Panc1 (cell line): Measurements from ENCODE around the gene CORT. TPM values are rescaled to one million over a fixed set of nuclear protein-coding genes. Genes with fewer than 3 reads are reported as not detected.

ENCODE experiments used
- ATAC-seq: fragments of 200-7000 bp; cut with Tn5 transposase; 2 replicates; pipeline ENCODE4 v1.9.1; 2020; ENCODE audit warnings: mild to moderate bottlenecking, moderate library complexity
- BruUV-seq: library from RNA; stranded (reverse); fragments of 400-500 nt; replicated peaks from 2 replicates; lab custom pipeline; 2021; lab: Mats Ljungman, UMichigan
- CTCF ChIA-PET: fragments of 300-600 bp; sonication (Branson Sonifier 250); formaldehyde crosslinking; loops from one replicate; lab custom pipeline; 2022; ENCODE audit warnings: antibody characterized with exemption; lab: Charles Lee
- POLR2A ChIA-PET: fragments of 300-600 bp; sonication (Branson Sonifier 250); formaldehyde crosslinking; loops from one replicate; lab custom pipeline; 2022; ENCODE audit warnings: antibody characterized with exemption; lab: Charles Lee
- DNase-seq: peaks from one replicate; pipeline ENCODE4 v3.0.0-alpha.2; 2010; ENCODE audit warnings: low read depth, low spot score
- H3K27ac ChIP-seq: 2 replicates; pipeline ENCODE4 v1.5.1; 2011; ENCODE audit warnings: mild to moderate bottlenecking, low read length, inconsistent platforms
- H3K27me3 ChIP-seq: fragments of 200-500 bp; sonication (Bioruptor generic); 2 replicates; pipeline ENCODE4 v1.6.0; 2014; ENCODE audit warnings: low read length, inconsistent platforms; ENCODE audit not compliant: control insufficient read depth, insufficient read depth
- H3K36me3 ChIP-seq: fragments of 200-500 bp; sonication (Bioruptor generic); 2 replicates; pipeline ENCODE4 v1.5.1; 2014; ENCODE audit warnings: inconsistent platforms, mild to moderate bottlenecking, low read length, moderate library complexity; ENCODE audit not compliant: control insufficient read depth, insufficient read depth
- H3K4me1 ChIP-seq: 2 replicates; pipeline ENCODE4 v1.5.1; 2011; ENCODE audit warnings: inconsistent platforms, mild to moderate bottlenecking, low read length, moderate library complexity; ENCODE audit not compliant: control insufficient read depth, insufficient read depth
- H3K4me3 ChIP-seq, 2 experiments: 2 replicates each; pipeline ENCODE4 v1.5.1; 2011 to 2012; ENCODE audit warnings: low read depth in 2 of 2, low read length in 2 of 2, mild to moderate bottlenecking in 2 of 2, inconsistent platforms in 1 of 2, moderate library complexity in 1 of 2
- H3K9me3 ChIP-seq: fragments of 200-500 bp; sonication (Bioruptor generic); 2 replicates; pipeline ENCODE4 v1.5.1; 2014; ENCODE audit warnings: low read depth, mild to moderate bottlenecking, inconsistent platforms, low read length, moderate library complexity; ENCODE audit not compliant: control insufficient read depth, insufficient read depth
- POLR2AphosphoS5 ChIP-seq: IDR thresholded peaks from 2 replicates; pipeline ENCODE4 v1.6.1; 2012; ENCODE audit warnings: mild to moderate bottlenecking, low read depth, low read length, moderate library complexity
- REST ChIP-seq, 2 experiments: IDR thresholded peaks; 2 replicates each; pipeline ENCODE4 v1.6.1; 2011 to 2012; ENCODE audit warnings: low read depth in 2 of 2, control low read depth in 1 of 2, low read length in 1 of 2, mild to moderate bottlenecking in 1 of 2, moderate library complexity in 1 of 2; ENCODE audit not compliant: insufficient read depth in 1 of 2
- SIN3A ChIP-seq: IDR thresholded peaks from 2 replicates; pipeline ENCODE4 v1.6.1; 2012; ENCODE audit warnings: low read depth, mild to moderate bottlenecking, low read length, moderate library complexity, borderline replicate concordance; ENCODE audit not compliant: insufficient read depth
- TCF7L2 ChIP-seq: IDR thresholded peaks from 2 replicates; pipeline ENCODE4 v1.6.1; 2011; ENCODE audit warnings: mild to moderate bottlenecking, low read depth, low read length, inconsistent platforms
- in situ Hi-C: cut with HindIII; loops from 2 replicates; pipeline ENCODE4 v1.10.0; 2016; ENCODE audit warnings: low sequenced_read_pairs, low pct_unique_long_range_greater_than_20kb
- intact Hi-C: fragments of 100-400 bp; cut with micrococcal nuclease; formaldehyde crosslinking; loops from one replicate; pipeline ENCODE4 v1.10.0; 2022; ENCODE audit not compliant: unreplicated experiment
- total RNA-seq: library from RNA; stranded (reverse); gene quantifications from one replicate; pipeline ENCODE4 v1.2.1, GENCODE V29; 2021; ENCODE audit not compliant: unreplicated experiment
- TF ChIP-seq, protein P1 (sequence below): fragments of 450-650 bp; IDR thresholded peaks from 2 replicates; pipeline ENCODE4 v1.5.1; 2017; ENCODE audit warnings: mild to moderate bottlenecking

Gene CORT
- total RNA-seq, 1 experiment from 2014 or later: 0.41 TPM

GRCh38 chr1:10450156-10450814 is 454 bp downstream of the CORT start:
- no peak for TF ChIP-seq POLR2AphosphoS5
- no peak for TF ChIP-seq TCF7L2
- TF ChIP-seq, protein P1, sequence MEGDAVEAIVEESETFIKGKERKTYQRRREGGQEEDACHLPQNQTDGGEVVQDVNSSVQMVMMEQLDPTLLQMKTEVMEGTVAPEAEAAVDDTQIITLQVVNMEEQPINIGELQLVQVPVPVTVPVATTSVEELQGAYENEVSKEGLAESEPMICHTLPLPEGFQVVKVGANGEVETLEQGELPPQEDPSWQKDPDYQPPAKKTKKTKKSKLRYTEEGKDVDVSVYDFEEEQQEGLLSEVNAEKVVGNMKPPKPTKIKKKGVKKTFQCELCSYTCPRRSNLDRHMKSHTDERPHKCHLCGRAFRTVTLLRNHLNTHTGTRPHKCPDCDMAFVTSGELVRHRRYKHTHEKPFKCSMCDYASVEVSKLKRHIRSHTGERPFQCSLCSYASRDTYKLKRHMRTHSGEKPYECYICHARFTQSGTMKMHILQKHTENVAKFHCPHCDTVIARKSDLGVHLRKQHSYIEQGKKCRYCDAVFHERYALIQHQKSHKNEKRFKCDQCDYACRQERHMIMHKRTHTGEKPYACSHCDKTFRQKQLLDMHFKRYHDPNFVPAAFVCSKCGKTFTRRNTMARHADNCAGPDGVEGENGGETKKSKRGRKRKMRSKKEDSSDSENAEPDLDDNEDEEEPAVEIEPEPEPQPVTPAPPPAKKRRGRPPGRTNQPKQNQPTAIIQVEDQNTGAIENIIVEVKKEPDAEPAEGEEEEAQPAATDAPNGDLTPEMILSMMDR: no peak
- TF ChIP-seq REST (IDR thresholded peaks at IDR 0.05; ENCODE audit: insufficient read depth in 1 of 2, low read depth in 2 of 2, low read length in 1 of 2): no peak
- TF ChIP-seq SIN3A: no peak
- intact Hi-C loops (no loop called here), in situ Hi-C loops (no loop called here)
- no peaks in the 10 kb centered on the region for H3K27me3 ChIP-seq
- H3K27ac ChIP-seq: no peak overlapping the region
- ChIA-PET CTCF (no interaction called here), POLR2A (no interaction called here)
- H3K9me3 ChIP-seq: no peaks in the 10 kb centered on the region
- no peaks in the 10 kb centered on the region for H3K36me3 ChIP-seq
- ATAC-seq: no peak
- no peak overlapping the region for H3K4me3 ChIP-seq
- BruUV-seq: no TSS peak
- no peak for DNase-seq
- H3K4me1 ChIP-seq: no peaks in the 10 kb centered on the region

GRCh38 chr1:10450836-10451235 is 1.0 kb downstream of the CORT start:
- ATAC-seq (no peak), DNase-seq (no peak)
- in situ Hi-C loops (no loop called here), intact Hi-C loops (no loop called here)
- no peaks in the 10 kb centered on the region for H3K36me3 ChIP-seq
- ChIA-PET CTCF (no interaction called here), POLR2A (no interaction called here)
- no peak overlapping the region for H3K4me3 ChIP-seq
- BruUV-seq: no TSS peak
- TF ChIP-seq TCF7L2: no peak
- TF ChIP-seq SIN3A: no peak
- TF ChIP-seq, protein P1: no peak
- TF ChIP-seq REST (IDR thresholded peaks at IDR 0.05; ENCODE audit: insufficient read depth in 1 of 2, low read depth in 2 of 2, low read length in 1 of 2): no peak
- H3K27me3 ChIP-seq: no peaks in the 10 kb centered on the region
- no peaks in the 10 kb centered on the region for H3K9me3 ChIP-seq
- no peaks in the 10 kb centered on the region for H3K4me1 ChIP-seq
- no peak overlapping the region for H3K27ac ChIP-seq
